Measurements from ENCODE around the gene PDHX.
"Not testable (repeated sequence)": the region's sequence is repeated elsewhere in the genome, so short reads cannot be mapped to it uniquely, and the experiment has no call there.

The PDHX gene

DNA sequence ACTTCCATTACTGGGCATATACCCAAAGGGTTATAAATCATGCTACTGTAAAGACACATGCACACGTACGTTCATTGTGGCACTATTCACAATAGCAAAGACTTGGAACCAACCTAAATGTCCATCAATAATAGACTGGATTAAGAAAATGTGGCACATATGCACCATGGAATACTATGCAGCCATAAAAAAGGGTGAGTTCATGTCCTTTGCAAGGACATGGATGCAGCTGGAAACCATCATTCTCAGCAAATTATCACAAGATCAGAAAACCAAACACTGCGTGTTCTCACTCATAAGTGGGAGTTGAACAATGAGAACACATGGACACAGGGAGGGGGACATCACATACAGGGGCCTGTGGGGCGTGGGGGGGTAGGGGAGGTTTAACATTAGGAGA lies 111.6 kb downstream of the PDHX start:
- not testable (repeated sequence) for DNase-seq

DNA sequence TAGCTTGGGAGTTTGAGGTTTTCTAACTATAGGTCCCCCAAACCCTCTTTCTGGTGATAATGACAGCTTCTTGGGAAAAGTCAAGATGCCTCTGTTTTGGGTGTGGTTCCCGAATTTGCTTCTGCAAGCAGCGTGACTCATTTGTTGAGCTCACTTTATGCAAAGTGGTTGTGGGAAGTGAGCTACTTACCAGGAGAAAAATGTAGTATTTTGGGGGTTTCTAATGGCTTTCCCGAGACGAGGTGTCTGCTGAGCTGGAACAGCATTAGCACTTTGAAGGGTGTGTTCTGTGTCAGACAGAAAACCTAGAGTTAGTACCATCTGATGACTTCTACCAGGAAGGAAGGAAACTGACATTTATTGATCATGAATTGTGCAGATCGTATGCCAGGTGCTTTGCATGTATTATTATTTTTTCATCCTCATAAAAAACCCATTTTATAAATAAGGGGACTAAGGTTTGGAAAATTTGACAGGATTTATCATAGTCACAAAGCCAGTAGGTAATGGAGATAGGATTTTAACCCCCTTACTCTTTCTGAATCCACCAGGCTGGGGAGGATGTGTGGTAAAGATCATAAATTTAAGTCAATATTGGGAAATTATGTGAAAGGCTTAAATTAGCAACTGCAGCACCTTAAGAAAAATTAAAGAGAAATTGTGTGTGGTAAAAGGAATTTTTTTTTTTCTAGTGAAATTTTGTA lies 113.7 kb downstream of the PDHX start:
- DNase-seq: peak; percentile 22

DNA sequence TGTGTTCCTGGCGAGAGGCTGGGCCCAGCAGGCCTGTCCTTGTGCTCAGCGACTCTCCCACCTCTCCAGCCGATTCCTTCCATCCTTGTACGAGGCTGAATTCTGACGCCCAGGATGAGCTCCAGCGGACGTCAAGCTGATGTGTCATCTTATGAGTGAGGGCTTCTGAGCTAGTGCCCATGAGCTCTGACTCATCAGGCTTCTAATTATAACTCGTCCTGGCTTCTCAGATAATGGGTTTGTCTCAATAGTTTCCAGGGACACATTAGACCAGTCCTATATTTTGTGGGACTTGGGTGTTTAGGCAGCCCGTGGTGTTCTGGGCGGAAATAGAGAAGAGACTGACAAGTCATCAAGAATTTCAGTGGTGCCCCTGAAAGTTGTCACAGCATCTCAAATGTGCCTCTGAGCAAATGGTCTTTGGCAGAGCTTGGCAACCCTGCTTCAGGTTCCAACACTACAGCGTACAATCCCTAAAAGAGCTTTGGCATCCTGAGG lies 114.3 kb downstream of the PDHX start:
- DNase-seq: peak; percentile 71

DNA sequence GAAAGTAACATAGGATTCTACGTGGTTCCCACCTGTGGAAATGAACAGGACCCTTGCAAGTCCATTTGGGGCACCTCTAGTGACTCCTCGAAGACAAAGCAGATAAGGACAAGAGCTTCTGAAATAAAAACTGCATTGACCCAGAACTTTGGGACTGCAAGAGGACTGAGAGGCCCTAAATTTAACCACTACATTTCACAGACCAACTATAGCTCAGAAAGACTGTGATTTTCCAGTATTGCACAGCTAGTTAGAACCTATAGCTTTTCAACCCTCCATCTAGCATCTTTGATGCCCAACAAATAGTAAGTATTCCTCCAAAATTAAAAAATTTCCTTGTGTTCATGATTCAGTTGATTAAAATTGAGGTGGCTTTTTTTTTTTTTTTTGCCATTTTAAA lies 114.9 kb downstream of the PDHX start:
- no peak for DNase-seq

DNA sequence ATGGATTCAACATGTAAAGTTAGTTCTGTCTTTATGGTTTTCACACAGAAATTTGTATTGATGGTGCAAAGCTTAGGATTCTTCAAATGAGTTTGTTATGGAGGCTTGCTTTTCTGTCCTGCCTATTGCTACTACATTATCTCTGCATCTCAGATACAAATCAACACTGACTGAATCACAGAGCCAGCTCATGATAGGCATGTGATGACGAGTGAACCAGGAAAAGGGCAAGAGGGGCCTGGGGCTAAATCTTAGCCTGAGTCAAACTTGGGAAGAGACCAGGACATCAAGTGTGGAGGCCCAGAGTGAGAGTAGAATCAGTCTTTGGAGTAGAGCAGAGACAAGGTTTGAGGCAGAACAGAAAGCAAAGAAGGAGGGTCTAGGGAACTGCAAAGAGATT lies 115.4 kb downstream of the PDHX start:
- DNase-seq: peak; percentile 73

DNA sequence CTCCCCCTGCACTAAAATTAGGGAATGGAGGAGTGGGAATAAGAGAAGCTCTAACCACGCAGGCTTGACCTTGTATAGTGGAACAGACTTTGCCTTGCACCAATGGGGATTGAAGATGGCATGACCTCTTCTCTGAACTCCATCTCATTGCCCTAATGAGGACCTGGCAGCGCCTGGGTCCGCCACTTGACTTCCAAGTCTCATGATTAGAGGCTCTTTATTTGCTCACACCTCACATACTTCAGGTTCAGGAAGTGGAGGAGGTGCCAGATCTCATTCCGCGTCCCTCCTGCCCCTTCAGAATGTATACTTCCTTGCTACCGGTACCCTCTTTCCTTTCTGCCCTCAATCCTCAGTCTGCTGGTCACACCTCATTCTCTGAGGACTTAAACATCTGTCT lies 116.6 kb downstream of the PDHX start:
- DNase-seq: no peak

DNA sequence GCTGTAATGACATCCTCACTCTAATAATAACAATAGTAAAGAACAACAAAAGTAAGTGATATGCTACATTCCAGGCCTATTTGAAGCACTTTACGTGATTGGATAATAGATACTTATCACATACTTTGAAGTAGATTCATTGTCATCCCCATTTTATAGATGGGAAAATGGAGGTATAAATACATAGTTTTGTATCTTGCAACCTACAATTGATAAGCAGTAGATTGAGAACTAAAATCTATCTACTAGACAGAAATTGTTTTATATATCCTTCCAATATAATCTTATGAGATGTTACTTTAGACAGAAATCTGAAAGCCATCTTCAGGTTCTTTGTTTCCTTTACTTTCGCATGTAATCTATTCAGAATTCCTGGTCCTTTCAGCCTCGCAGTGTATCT lies 118.0 kb downstream of the PDHX start:
- no peak for DNase-seq

DNA sequence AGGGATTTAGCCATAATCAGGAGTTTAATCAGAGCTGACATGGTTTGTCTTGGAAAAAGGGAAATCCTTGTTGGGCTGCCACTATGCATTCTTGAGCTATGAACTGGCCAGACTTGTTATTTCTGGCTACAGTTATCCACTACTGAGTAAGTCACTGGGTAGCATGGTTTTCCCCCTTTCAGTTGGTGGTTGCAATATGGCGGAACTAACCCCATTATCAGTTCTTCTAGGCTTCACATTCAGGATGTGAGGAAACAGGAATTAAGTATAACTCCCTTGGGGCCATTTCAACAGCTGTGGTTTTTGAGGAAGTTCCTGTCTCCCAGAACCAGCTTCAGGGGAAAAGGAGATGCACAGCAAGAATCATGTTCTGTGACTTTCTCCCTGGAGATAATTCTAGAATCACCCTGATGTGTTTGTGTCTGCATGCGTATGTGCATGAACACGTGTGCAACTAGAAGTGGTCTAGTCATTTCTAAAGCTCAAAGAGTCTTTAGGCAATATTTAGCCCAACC lies 119.5 kb downstream of the PDHX start:
- DNase-seq: peak; percentile 69

DNA sequence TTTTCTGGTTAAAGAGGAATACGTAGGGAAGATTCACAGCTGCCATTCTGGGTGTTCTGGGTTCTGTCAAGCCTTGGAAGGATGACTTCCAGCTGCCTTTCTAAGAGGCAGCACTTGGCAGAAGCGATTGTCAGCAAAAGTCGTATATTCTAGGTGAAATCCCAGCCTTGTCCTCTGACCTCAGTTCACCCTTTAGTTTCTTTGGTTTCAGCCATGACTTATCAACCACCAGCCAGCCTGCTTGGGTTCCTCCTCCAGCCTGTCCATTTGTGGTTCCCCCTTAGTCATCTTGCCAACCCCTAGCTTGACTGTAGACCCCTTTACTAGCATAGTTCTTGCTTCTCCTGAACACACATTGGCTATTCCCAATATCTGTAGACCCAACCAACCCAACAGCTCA lies 120.2 kb downstream of the PDHX start:
- DNase-seq: no peak

DNA sequence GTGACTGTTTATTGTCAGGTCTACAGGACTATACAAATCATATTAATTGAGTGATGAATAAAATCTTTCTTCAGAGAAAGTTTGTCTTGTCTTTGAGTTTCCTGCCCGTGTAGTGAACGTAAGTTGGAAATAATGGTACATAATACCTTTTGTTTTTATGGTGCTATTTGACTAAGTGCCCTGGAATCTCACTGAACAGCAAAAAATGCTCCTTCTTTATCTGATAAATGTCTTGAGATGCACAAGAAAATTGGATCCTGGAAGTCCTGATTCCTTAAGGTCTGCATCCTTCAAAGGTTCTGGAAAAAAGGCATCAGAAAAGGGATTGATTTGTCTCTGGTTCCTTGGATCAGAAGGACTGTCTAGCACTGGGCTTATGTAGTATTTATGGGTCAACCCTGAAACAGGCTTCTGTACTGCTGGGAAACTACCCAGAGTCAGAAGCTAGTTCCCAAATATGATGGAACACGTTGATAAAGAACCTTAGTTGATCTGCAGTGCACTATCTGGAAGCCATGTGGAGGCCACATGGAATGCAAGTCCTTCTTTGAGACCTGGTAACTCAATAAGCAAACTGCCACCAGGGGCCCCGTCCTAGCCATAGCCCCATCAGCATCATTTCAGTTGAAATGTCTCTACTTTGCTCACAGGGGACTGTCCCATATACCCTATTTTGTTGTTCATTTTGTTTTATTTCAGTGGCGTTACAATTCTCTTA lies 122.0 kb downstream of the PDHX start:
- no peak for DNase-seq

DNA sequence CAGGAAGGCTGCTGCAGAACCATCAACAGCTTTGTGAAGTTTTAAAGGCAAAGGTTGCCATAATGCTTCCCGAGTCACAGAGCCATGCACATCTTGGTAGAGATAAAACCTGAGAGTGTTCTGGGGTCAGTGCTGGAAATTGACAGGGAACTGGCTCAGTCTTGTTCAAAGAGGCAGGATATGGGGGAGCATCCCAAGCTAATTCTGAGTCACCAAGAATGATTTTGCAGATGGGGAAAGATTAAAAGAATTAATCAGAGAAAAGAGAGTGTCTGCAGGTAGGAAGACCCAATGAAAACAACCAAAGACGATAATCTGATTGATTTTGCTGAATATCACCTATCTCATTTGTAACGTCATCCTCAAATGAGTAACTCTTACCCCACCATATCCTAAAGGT lies 122.7 kb downstream of the PDHX start:
- DNase-seq: no peak

DNA sequence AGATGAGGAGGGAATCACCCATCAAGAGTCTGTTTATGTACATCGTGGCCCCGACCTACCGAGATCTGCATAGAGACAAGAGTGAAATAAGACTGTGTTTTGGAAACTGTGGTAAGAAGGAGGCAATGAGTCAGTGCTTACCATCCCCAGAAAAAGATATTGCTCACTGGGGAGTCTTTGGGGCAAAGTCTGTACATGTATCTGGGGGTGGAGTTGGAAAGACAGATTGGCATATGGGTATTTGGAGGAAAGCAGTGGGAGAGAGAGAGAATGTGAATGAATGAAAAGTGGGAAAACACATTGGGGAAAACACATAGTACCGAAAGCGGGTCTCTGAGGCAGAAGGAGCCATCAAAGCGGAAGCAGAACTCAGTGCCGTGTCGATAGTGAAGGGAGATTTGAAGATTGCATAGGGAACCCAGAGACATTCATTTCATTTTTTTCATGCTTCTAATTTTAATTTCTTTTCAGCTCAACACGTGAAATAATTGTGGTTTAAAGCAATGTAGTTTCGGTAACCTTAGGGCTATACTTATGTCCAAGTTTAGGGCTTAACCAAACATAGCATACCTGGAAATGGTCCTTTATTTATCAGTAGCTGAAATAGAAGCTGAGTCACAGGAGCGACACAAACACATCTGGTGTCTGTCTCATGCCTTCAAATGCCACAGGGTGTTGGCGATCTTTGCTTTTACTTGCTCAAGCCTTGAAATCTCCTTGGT lies 124.0 kb downstream of the PDHX start:
- peak; percentile 66 for DNase-seq

DNA sequence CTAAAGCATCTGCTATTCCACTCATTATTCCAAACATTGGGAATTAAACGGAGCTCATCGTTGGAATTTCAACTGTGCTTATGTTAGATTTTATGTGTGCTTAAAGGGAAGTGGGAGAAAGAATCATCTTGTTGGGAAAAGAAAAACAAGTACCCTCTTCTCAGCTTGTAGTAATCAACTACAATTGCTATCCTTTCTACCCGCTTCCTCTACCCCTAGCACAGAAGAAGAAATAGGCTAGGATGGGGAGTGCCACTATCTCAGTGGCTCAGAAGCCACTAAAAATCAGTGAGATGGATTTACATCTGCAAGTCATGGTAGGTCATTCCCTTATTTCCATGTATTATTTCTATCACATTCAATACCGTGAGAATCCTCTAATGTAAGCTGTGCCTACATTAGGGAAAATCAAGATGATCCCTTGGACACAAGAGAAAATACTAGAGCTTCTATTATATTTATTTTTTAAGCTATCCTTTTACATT lies 124.7 kb downstream of the PDHX start:
- no peak for DNase-seq

DNA sequence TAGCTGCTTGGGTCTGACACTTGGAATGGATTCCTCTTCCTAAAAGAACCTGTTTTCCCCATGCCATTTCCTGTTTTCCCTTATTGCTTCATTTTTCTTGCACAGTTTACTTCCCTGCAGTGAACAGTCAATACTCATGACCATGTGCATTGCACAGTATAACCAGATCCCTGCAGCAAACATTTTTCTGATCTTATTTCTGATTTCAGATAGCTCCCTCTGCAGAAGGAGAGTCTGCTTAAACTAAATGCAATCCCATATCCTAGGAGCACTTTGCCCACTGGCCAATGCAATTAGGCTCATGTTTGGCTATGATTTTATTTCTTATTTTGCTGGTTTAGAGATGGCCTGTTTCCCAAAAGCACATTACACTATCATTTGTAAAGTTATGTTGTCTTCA lies 125.8 kb downstream of the PDHX start:
- DNase-seq: no peak

DNA sequence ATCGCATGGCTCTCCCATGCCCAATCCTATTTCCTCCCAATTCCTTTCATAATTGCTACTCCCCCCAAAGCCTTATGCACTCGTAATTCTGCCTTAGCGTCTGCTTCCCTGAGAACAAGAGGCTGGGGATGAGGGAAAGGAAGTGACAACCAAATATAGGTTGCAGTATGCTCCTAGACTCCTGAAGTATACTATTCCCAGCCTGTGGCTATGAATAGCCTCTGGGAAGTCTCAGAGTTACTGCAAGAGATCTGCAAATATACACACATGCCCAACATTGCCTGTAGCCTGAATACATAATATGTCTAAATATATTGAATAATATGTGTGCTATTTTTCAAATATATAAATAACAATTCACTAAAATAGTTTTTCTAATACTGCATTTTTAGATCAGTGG lies 126.5 kb downstream of the PDHX start:
- no peak for DNase-seq

DNA sequence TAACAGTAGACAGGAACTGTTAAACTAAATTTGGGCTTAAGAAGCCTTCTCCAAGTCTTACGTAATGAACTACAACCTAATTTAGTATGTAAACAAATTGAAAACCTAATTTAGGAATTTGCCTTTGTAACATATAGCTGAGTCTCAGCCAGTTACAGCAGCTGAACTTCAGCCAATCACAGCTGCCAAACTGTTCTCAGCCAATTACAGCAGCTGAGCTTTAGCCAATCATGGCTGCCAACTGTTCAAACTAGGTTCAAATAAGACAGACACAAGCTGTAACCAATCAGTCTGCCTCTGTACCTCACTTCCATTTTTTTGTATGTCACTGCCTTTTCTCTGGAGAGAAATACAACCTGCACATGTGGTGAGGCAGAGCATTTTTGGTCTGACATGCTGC lies 127.5 kb downstream of the PDHX start:
- no peak for DNase-seq

DNA sequence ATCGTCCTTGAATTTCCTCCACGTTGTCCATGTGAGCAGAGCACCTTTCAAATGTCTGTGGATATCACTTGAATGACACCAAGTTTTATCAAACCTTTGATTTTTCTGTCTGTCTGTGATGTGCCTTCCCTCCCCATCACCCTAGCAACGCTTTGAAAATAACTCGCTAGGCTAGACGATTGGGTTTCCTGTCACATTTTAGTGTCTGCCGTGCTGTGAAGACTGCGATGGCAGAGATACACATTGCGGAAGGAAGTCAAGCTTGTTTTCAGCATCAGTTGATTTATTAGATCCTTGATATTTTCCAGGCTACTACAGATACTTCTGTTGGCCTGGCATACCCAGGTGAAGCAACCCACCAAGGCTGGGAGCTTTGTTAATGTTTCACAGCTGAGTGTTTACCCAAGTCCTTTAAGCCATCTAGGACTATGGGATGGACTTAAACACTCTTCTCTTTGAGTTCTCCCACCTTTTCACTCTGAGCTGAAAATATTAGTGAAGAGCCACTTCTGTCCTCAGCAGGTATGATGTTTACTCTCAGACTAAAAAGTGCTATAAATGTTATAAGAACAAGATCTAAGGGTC lies 128.9 kb downstream of the PDHX start:
- no peak for DNase-seq

Measured in T1000 (cell line).